Measurements from ENCODE around the gene NBPF3. TPM values are rescaled to one million over a fixed set of nuclear protein-coding genes. Genes with fewer than 3 reads are reported as not detected.

Gene NBPF3
- total RNA-seq, 4 donors from 2014 or later, result 8.9 to 14.3 (median 12.1) TPM

- TF ChIP-seq, protein P1, sequence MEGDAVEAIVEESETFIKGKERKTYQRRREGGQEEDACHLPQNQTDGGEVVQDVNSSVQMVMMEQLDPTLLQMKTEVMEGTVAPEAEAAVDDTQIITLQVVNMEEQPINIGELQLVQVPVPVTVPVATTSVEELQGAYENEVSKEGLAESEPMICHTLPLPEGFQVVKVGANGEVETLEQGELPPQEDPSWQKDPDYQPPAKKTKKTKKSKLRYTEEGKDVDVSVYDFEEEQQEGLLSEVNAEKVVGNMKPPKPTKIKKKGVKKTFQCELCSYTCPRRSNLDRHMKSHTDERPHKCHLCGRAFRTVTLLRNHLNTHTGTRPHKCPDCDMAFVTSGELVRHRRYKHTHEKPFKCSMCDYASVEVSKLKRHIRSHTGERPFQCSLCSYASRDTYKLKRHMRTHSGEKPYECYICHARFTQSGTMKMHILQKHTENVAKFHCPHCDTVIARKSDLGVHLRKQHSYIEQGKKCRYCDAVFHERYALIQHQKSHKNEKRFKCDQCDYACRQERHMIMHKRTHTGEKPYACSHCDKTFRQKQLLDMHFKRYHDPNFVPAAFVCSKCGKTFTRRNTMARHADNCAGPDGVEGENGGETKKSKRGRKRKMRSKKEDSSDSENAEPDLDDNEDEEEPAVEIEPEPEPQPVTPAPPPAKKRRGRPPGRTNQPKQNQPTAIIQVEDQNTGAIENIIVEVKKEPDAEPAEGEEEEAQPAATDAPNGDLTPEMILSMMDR (IDR thresholded peaks at IDR 0.05; ENCODE audit: low read depth), result no peak
Measured at GRCh38 chr1:21508580-21509350, 68.8 kb downstream of the NBPF3 start.

DNA sequence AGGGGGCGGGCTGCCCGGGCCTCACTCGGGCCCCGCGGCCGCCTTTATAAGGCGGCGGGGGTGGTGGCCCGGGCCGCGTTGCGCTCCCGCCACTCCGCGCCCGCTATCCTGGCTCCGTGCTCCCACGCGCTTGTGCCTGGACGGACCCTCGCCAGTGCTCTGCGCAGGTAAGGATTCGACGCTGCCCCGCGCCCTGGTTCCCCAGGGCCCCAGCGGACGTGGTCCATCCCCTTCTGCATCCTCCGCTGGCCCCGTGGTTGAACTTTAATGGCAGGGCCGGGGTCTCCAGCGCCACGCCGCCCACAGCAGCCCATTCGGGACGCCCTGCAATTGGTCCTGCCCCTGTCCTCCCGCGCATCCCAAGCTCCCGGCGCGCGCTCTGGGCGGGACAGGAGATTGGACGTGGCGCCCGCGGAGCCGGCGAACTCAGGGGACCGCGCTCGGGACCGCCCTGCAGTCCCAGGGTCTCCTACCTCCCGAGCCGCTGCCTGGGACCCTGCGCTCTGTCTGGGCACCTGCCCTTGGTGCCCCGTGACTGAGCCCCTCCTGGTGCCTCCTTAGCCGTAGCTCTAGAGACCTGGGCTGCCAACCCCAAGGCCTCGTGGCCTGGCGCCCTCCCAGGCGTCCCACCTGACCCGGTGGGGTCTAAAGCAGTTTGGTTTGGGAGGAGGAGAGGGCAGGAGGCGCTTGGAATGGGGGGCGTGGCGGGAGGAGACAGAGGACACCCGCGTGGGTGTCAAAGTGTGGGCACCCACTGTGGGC lies 69.6 kb downstream of the NBPF3 start, which contains the start of gene ALPL:
Gene ALPL (plus strand): TSS at position 73 of the 762 bp plus-strand sequence. CDS start 44,659 bp downstream, outside the sequence.
- TF ChIP-seq, protein P1 (IDR thresholded peaks at IDR 0.05; ENCODE audit: low read depth), result no peak

DNA sequence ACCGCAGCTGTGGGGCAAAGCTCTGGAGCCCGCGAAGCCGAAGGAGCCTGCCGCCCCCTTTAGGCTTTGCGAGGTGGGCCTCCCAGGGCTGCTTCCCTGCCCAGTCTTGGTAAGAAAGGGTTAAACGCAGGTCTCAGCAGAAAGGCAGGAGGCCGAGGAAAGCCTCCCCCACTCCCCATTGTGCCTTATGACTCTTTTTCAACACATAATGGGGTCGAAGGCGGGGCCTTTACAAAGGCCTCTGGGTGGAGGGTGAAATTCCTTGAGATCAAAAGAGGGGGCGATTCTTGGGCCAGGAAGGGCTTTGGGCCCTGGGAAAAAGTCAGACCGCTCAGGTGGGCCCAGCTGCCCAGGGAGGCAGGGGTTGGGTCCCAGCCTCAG lies 70.2 kb downstream of the NBPF3 start:
- TF ChIP-seq, protein P1 (IDR thresholded peaks at IDR 0.05; ENCODE audit: low read depth), result no peak

- TF ChIP-seq, protein P1 (IDR thresholded peaks at IDR 0.05; ENCODE audit: low read depth), result no peak
Measured at GRCh38 chr1:21510885-21511578, 71.1 kb downstream of the NBPF3 start.

- TF ChIP-seq, protein P1 (IDR thresholded peaks at IDR 0.05; ENCODE audit: low read depth), result no peak
Measured at GRCh38 chr1:21511579-21512522, 71.9 kb downstream of the NBPF3 start.

GRCh38 chr1:21514245-21514644 lies 74.3 kb downstream of the NBPF3 start:
- TF ChIP-seq, protein P1 (IDR thresholded peaks at IDR 0.05; ENCODE audit: low read depth), result no peak
